ENCODE measurements around the gene TRIO.

Gene TRIO

GRCh38 chr5:14396066-14396465 lies 252.9 kb downstream of the TRIO start:
- Histone ChIP-seq H3K4me1 (ENCODE audit: insufficient read depth, low read length) (no peaks in the 10 kb centered on the region), H3K4me2 (ENCODE audit: insufficient read depth, low read length) (no peak overlapping the region)

GRCh38 chr5:14396737-14397136 lies 253.6 kb downstream of the TRIO start:
- H3K79me2 ChIP-seq (ENCODE audit: insufficient read depth, low read length), result no peaks in the 10 kb centered on the region
- no peaks in the 10 kb centered on the region for H3K36me3 ChIP-seq (ENCODE audit: insufficient read depth, low read length)
- H2AFZ ChIP-seq (ENCODE audit: low read depth, low read length), result no peak overlapping the region
- H4K20me1 ChIP-seq (ENCODE audit: insufficient read depth, low read length), result no peaks in the 10 kb centered on the region
- H3K4me2 ChIP-seq (ENCODE audit: insufficient read depth, low read length), result no peak overlapping the region
- no peak overlapping the region for H3K9ac ChIP-seq (ENCODE audit: low read depth, low read length)
- no peaks in the 10 kb centered on the region for H3K4me1 ChIP-seq (ENCODE audit: insufficient read depth, low read length)
- ATAC-seq (ENCODE audit: insufficient read depth, low read depth) (no peak), DNase-seq (no peak)
- H3K27me3 ChIP-seq (ENCODE audit: insufficient read depth, low read length, poor library complexity), result no peaks in the 10 kb centered on the region
- H3K4me3 ChIP-seq (ENCODE audit: low read depth in 1 of 2, low read length in 2 of 2), result no peak overlapping the region
- TF ChIP-seq CTCF (IDR thresholded peaks at IDR 0.05; ENCODE audit: borderline replicate concordance, extremely low read depth, low read length, poor library complexity, severe bottlenecking), result no peak
- no peak for TF ChIP-seq EZH2 (IDR thresholded peaks at IDR 0.05; ENCODE audit: borderline replicate concordance, low read depth, low read length, severe bottlenecking)
- H3K9me3 ChIP-seq (ENCODE audit: insufficient read depth, low read length, severe bottlenecking), result no peaks in the 10 kb centered on the region
- no peak overlapping the region for H3K27ac ChIP-seq (ENCODE audit: low read length)

More at GRCh38 chr5:14396066-14396465, 252.9 kb downstream of the TRIO start:
- H4K20me1 ChIP-seq (ENCODE audit: insufficient read depth, low read length), result no peaks in the 10 kb centered on the region
- no peaks in the 10 kb centered on the region for H3K36me3 ChIP-seq (ENCODE audit: insufficient read depth, low read length)
- H3K9ac ChIP-seq (ENCODE audit: low read depth, low read length), result no peak overlapping the region
- no peak for DNase-seq
- no peaks in the 10 kb centered on the region for H3K79me2 ChIP-seq (ENCODE audit: insufficient read depth, low read length)
- no peak overlapping the region for H2AFZ ChIP-seq (ENCODE audit: low read depth, low read length)
- H3K4me3 ChIP-seq (ENCODE audit: low read depth in 1 of 2, low read length in 2 of 2), result no peak overlapping the region
- H3K27ac ChIP-seq (ENCODE audit: low read length), result no peak overlapping the region
- no peaks in the 10 kb centered on the region for H3K27me3 ChIP-seq (ENCODE audit: insufficient read depth, low read length, poor library complexity)
- no peaks in the 10 kb centered on the region for H3K9me3 ChIP-seq (ENCODE audit: insufficient read depth, low read length, severe bottlenecking)
- TF ChIP-seq EZH2 (IDR thresholded peaks at IDR 0.05; ENCODE audit: borderline replicate concordance, low read depth, low read length, severe bottlenecking), result no peak
- no peak for TF ChIP-seq CTCF (IDR thresholded peaks at IDR 0.05; ENCODE audit: borderline replicate concordance, extremely low read depth, low read length, poor library complexity, severe bottlenecking)
- ATAC-seq (ENCODE audit: insufficient read depth, low read depth), result no peak

- H3K27ac ChIP-seq (ENCODE audit: low read length), result no peak overlapping the region
Measured at GRCh38 chr5:14397717-14398116, 254.6 kb downstream of the TRIO start.

More at GRCh38 chr5:14397717-14398116, 254.6 kb downstream of the TRIO start:
- Histone ChIP-seq H3K27me3 (ENCODE audit: insufficient read depth, low read length, poor library complexity) (no peaks in the 10 kb centered on the region), H3K79me2 (ENCODE audit: insufficient read depth, low read length) (no peaks in the 10 kb centered on the region), H2AFZ (ENCODE audit: low read depth, low read length) (no peak overlapping the region), H3K36me3 (ENCODE audit: insufficient read depth, low read length) (no peaks in the 10 kb centered on the region), H3K4me3 (ENCODE audit: low read depth in 1 of 2, low read length in 2 of 2) (no peak overlapping the region), H3K4me1 (ENCODE audit: insufficient read depth, low read length) (no peaks in the 10 kb centered on the region), H3K9me3 (ENCODE audit: insufficient read depth, low read length, severe bottlenecking) (no peaks in the 10 kb centered on the region), H3K9ac (ENCODE audit: low read depth, low read length) (no peak overlapping the region), H4K20me1 (ENCODE audit: insufficient read depth, low read length) (no peaks in the 10 kb centered on the region), H3K4me2 (ENCODE audit: insufficient read depth, low read length) (no peak overlapping the region)
- ATAC-seq (ENCODE audit: insufficient read depth, low read depth) (no peak), DNase-seq (no peak)
- TF ChIP-seq EZH2 (IDR thresholded peaks at IDR 0.05; ENCODE audit: borderline replicate concordance, low read depth, low read length, severe bottlenecking), result no peak
- TF ChIP-seq CTCF (IDR thresholded peaks at IDR 0.05; ENCODE audit: borderline replicate concordance, extremely low read depth, low read length, poor library complexity, severe bottlenecking), result no peak
